ENCODE measurements around the gene SMC6. TPM values are rescaled to one million over a fixed set of nuclear protein-coding genes. Genes with fewer than 3 reads are reported as not detected.

The SMC6 gene
- total and polyA plus RNA-seq, 4 donors, result 6.9 to 34.8 (median 10.6) TPM

- no peaks in the 10 kb centered on the region for H3K9me3 ChIP-seq (ENCODE audit: control insufficient read depth in 4 of 4, insufficient read depth in 3 of 4, low read length in 3 of 4)
- H3K4me3 ChIP-seq, result no peak overlapping the region
- no peak for ATAC-seq (ENCODE audit: insufficient read depth, low FRiP score)
- H3K27me3 ChIP-seq (ENCODE audit: control insufficient read depth in 3 of 3, insufficient read depth in 3 of 3, low read length in 2 of 3), result no peaks in the 10 kb centered on the region
- no peak overlapping the region for H3K27ac ChIP-seq (ENCODE audit: low read depth in 1 of 2, low read length in 1 of 2)
- H3K36me3 ChIP-seq (ENCODE audit: control insufficient read depth in 4 of 4, insufficient read depth in 4 of 4, low read length in 4 of 4), result no peaks in the 10 kb centered on the region
- WGBS, 2 donors, result 88 to 89% methylated on average over 4 of the region's 4 CpGs
- no peak for DNase-seq
- H3K9ac ChIP-seq (ENCODE audit: insufficient read depth in 1 of 2, low read length in 2 of 2), result no peak overlapping the region
- H3K4me1 ChIP-seq (ENCODE audit: control insufficient read depth in 5 of 5, insufficient read depth in 5 of 5, low read length in 5 of 5), result peaks cover 0 to 11% (median 4%) of the 10 kb centered on the region in 5 donors
- TF ChIP-seq, protein P1, sequence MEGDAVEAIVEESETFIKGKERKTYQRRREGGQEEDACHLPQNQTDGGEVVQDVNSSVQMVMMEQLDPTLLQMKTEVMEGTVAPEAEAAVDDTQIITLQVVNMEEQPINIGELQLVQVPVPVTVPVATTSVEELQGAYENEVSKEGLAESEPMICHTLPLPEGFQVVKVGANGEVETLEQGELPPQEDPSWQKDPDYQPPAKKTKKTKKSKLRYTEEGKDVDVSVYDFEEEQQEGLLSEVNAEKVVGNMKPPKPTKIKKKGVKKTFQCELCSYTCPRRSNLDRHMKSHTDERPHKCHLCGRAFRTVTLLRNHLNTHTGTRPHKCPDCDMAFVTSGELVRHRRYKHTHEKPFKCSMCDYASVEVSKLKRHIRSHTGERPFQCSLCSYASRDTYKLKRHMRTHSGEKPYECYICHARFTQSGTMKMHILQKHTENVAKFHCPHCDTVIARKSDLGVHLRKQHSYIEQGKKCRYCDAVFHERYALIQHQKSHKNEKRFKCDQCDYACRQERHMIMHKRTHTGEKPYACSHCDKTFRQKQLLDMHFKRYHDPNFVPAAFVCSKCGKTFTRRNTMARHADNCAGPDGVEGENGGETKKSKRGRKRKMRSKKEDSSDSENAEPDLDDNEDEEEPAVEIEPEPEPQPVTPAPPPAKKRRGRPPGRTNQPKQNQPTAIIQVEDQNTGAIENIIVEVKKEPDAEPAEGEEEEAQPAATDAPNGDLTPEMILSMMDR (IDR thresholded peaks at IDR 0.05; ENCODE audit: control extremely low read depth, extremely low read depth), result no peak
These were observed 139.3 kb downstream of the SMC6 start for GRCh38 chr2:17614174-17614930.

Other genes with a start within 250 kb of the SMC6 start
- under 1 TPM in 1 of 2 donors, not detected in 1; 0.46 TPM for gene RAD51AP2, start 235.4 kb downstream of the SMC6 start, total RNA-seq
- gene RAD51AP2, start 235.4 kb downstream of the SMC6 start, polyA plus RNA-seq, result not detected
- gene VSNL1, start 213.1 kb downstream of the SMC6 start, total RNA-seq, result 1 to 10 TPM; 1.9 to 6.9 TPM
- gene VSNL1, start 213.1 kb downstream of the SMC6 start, polyA plus RNA-seq, result 1 to 10 TPM in 1 of 2 donors, under 1 TPM in 1; 0.87 to 1.1 TPM
- 10 to 100 TPM in 1 of 2 donors, 1 to 10 TPM in 1; 5.5 to 10.6 TPM for gene GEN1, start 328 bp upstream of the SMC6 start, total RNA-seq
- gene GEN1, start 328 bp upstream of the SMC6 start, polyA plus RNA-seq, result 1 to 10 TPM; 1.8 to 2.5 TPM
- gene MSGN1, start 62.6 kb upstream of the SMC6 start, total RNA-seq, result not detected
- not detected for gene MSGN1, start 62.6 kb upstream of the SMC6 start, polyA plus RNA-seq
- gene KCNS3, start 124.9 kb upstream of the SMC6 start, total RNA-seq, result 10 to 100 TPM; 18.2 to 45.9 TPM
- 10 to 100 TPM; 15.4 to 23.5 TPM for gene KCNS3, start 124.9 kb upstream of the SMC6 start, polyA plus RNA-seq